CD14-positive monocyte (primary cell): ENCODE data around the gene AMIGO2. TPM values are rescaled to one million over a fixed set of nuclear protein-coding genes. Genes with fewer than 3 reads are reported as not detected.

ENCODE experiments used
- DNase-seq, 3 donors: peaks; one replicate each; pipeline ENCODE4 v3.0.0-alpha.2; 2011 to 2022
- H2AFZ ChIP-seq: 2 replicates; pipeline ENCODE4 v1.6.0; 2012; ENCODE audit warnings: mild to moderate bottlenecking, low read depth, low read length, inconsistent platforms; ENCODE audit not compliant: insufficient read depth, poor library complexity, severe bottlenecking
- H3K27ac ChIP-seq, 2 donors: 1 replicate in 1 of 2; 2 replicates in 1 of 2; pipeline ENCODE4 v1.5.1; 2012 to 2013; ENCODE audit warnings: low read length in 2 of 2, control low read depth in 1 of 2, inconsistent platforms in 1 of 2, low read depth in 1 of 2, mild to moderate bottlenecking in 1 of 2
- H3K27me3 ChIP-seq, 2 donors: one replicate each; pipeline versions ENCODE4 v1.6.0 to v1.6.1; 2011 to 2013; ENCODE audit warnings: low read length in 2 of 2; ENCODE audit not compliant: control insufficient read depth in 2 of 2, insufficient read depth in 2 of 2
- H3K36me3 ChIP-seq, 2 donors: replicated peaks in 1 of 2; 1 replicate in 1 of 2; 2 replicates in 1 of 2; pipeline versions ENCODE4 v1.5.1 to v1.6.1; 2012 to 2013; ENCODE audit warnings: low read length in 2 of 2, control low read depth in 1 of 2, inconsistent platforms in 1 of 2, mild to moderate bottlenecking in 1 of 2; ENCODE audit not compliant: insufficient read depth in 2 of 2, control insufficient read depth in 1 of 2
- H3K4me1 ChIP-seq, 2 donors: 1 replicate in 1 of 2; 2 replicates in 1 of 2; pipeline versions ENCODE4 v1.5.1 to v1.6.1; 2012 to 2013; ENCODE audit warnings: low read length in 2 of 2, control low read depth in 1 of 2, inconsistent platforms in 1 of 2, mild to moderate bottlenecking in 1 of 2, moderate library complexity in 1 of 2; ENCODE audit not compliant: insufficient read depth in 2 of 2, control insufficient read depth in 1 of 2
- H3K4me2 ChIP-seq: replicated peaks from 2 replicates; pipeline ENCODE3; 2012; ENCODE audit warnings: low read length, moderate library complexity, mild to moderate bottlenecking; ENCODE audit not compliant: poor library complexity, severe bottlenecking; ENCODE audit errors: extremely low read depth
- H3K4me3 ChIP-seq, 3 experiments: fragments of 200-600 bp in 1 of 3; sonication (generic) in 1 of 3; replicated peaks in 1 of 3; 1 replicate in 2 of 3; 2 replicates in 1 of 3; pipeline ENCODE4 v1.5.1; 2011 to 2013; ENCODE audit warnings: low read length in 3 of 3, mild to moderate bottlenecking in 3 of 3, control low read depth in 2 of 3, low read depth in 2 of 3, inconsistent platforms in 1 of 3, moderate library complexity in 1 of 3
- H3K79me2 ChIP-seq: 2 replicates; pipeline ENCODE4 v1.6.0; 2012; ENCODE audit warnings: mild to moderate bottlenecking, control low read depth, inconsistent platforms, low read length, moderate library complexity; ENCODE audit not compliant: insufficient read depth
- H3K9ac ChIP-seq: 2 replicates; pipeline ENCODE4 v1.6.0; 2017; ENCODE audit warnings: low read length, mild to moderate bottlenecking; ENCODE audit not compliant: insufficient read depth, poor library complexity, severe bottlenecking
- H3K9me3 ChIP-seq, 2 donors: replicated peaks in 1 of 2; 1 replicate in 1 of 2; 2 replicates in 1 of 2; pipeline versions ENCODE4 v1.5.1 to v1.6.1; 2012 to 2013; ENCODE audit warnings: low read length in 2 of 2, control low read depth in 1 of 2; ENCODE audit not compliant: control insufficient read depth in 1 of 2, insufficient read depth in 1 of 2
- H4K20me1 ChIP-seq: 2 replicates; pipeline ENCODE4 v1.6.0; 2012; ENCODE audit warnings: mild to moderate bottlenecking, low read length, control low read depth, moderate library complexity; ENCODE audit not compliant: insufficient read depth
- H3K27ac Mint-ChIP-seq, 7 donors: one replicate each; pipeline ENCODE4 v1.8.0; 2020; ENCODE audit warnings: mild to moderate bottlenecking in 7 of 7, mixed read lengths in 7 of 7, moderate library complexity in 6 of 7, inconsistent platforms in 2 of 7
- H3K27me3 Mint-ChIP-seq, 3 donors: one replicate each; pipeline ENCODE4 v1.8.0; 2021 to 2022; ENCODE audit warnings: low read depth in 3 of 3, mild to moderate bottlenecking in 3 of 3, mixed read lengths in 3 of 3, moderate library complexity in 3 of 3, inconsistent platforms in 1 of 3
- H3K36me3 Mint-ChIP-seq, 2 donors: one replicate each; pipeline ENCODE4 v1.8.0; 2020; ENCODE audit warnings: mixed read lengths in 2 of 2, inconsistent platforms in 1 of 2, mild to moderate bottlenecking in 1 of 2
- H3K4me1 Mint-ChIP-seq: one replicate; pipeline ENCODE4 v1.8.0; 2020; ENCODE audit warnings: mild to moderate bottlenecking, mixed read lengths
- H3K4me3 Mint-ChIP-seq, 2 donors: one replicate each; pipeline ENCODE4 v1.8.0; 2020; ENCODE audit warnings: mild to moderate bottlenecking in 2 of 2, mixed read lengths in 2 of 2, moderate library complexity in 1 of 2
- H3K9me3 Mint-ChIP-seq, 7 donors: one replicate each; pipeline ENCODE4 v1.8.0; 2020 to 2022; ENCODE audit warnings: mixed read lengths in 7 of 7, mild to moderate bottlenecking in 6 of 7, moderate library complexity in 6 of 7, inconsistent platforms in 2 of 7
- WGBS: methylation state at CpG from one replicate; pipeline ENCODE4 v1.1.5; 2013; ENCODE audit warnings: missing lambda C conversion rate; ENCODE audit not compliant: insufficient coverage; 5-methylcytosine and 5-hydroxymethylcytosine counted together
- intact Hi-C, 2 donors: fragments of 100-400 bp; cut with micrococcal nuclease; formaldehyde crosslinking; loops; one replicate each; pipeline versions ENCODE4 v1.15.0 to v1.15.1; 2023
- polyA plus RNA-seq, 3 donors: library from polyadenylated mRNA; depleted of rRNA in 1 of 3; unstranded in 2 of 3; stranded (reverse) in 1 of 3; fragments of 300-500 nt in 2 of 3; fragments of >200 nt in 1 of 3; fragmentation: Illumina TruSeq in 2 of 3; gene quantifications; 1 replicate in 2 of 3; 2 replicates in 1 of 3; pipeline ENCODE4 v1.2.3, GENCODE V29; 2012 to 2021
- TF ChIP-seq, protein P1 (sequence below): fragments of 200-600 bp; IDR thresholded peaks from one replicate; pipeline ENCODE4 v1.8.0; 2022; ENCODE audit warnings: antibody characterized with exemption, mild to moderate bottlenecking

Gene AMIGO2
- polyA plus RNA-seq, 3 donors, result 0.14 to 0.77 (median 0.21) TPM

DNA sequence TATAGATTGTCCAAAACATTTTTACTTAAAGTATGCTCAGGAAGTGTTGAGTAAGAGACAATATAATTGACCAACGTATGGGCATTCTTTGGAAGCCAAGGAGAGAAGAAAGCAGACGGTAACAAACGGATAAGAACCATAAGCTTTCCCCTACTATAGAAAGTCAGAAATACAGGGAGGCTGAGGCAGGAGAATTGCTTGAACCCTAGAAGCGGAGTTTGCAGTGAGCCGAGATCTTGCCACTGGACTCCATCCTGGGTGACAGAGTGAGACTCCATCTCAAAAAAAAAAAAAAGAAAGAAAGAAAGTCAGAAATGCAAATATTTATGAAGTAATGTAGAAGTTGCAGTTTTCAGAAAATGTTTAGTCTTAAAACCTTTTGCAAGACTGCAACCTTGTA is 51.6 kb downstream of the AMIGO2 start:
- no peaks in the 10 kb centered on the region for H3K4me1 ChIP-seq
- Mint-ChIP-seq H3K4me1 (no peaks in the 10 kb centered on the region), H3K9me3 (peaks cover 0 to 2% (median 0%) of the 10 kb centered on the region in 7 donors), H3K27ac (no peak overlapping the region), H3K27me3 (peaks cover 2 to 7% (median 3%) of the 10 kb centered on the region in 3 donors), H3K4me3 (no peak overlapping the region), H3K36me3 (no peaks in the 10 kb centered on the region)
- H3K4me2 ChIP-seq, result no peak overlapping the region
- H4K20me1 ChIP-seq, result no peaks in the 10 kb centered on the region
- H3K9ac ChIP-seq, result no peak overlapping the region
- H3K4me3 ChIP-seq, result no peak overlapping the region
- intact Hi-C loops, result loop anchor here in 1 of 2 donors (10.0 kb wide), 1 partner anchor 903 kb away; no protein-coding TSS in a partner anchor
- H3K36me3 ChIP-seq, result no peaks in the 10 kb centered on the region
- H3K79me2 ChIP-seq, result no peaks in the 10 kb centered on the region
- no peak for DNase-seq
- H2AFZ ChIP-seq, result no peak overlapping the region
- no peak overlapping the region for H3K27ac ChIP-seq
- WGBS, result no CpG with 5 or more reads among the region's 5 CpGs
- no peaks in the 10 kb centered on the region for H3K9me3 ChIP-seq
- no peaks in the 10 kb centered on the region for H3K27me3 ChIP-seq
- TF ChIP-seq, protein P1, sequence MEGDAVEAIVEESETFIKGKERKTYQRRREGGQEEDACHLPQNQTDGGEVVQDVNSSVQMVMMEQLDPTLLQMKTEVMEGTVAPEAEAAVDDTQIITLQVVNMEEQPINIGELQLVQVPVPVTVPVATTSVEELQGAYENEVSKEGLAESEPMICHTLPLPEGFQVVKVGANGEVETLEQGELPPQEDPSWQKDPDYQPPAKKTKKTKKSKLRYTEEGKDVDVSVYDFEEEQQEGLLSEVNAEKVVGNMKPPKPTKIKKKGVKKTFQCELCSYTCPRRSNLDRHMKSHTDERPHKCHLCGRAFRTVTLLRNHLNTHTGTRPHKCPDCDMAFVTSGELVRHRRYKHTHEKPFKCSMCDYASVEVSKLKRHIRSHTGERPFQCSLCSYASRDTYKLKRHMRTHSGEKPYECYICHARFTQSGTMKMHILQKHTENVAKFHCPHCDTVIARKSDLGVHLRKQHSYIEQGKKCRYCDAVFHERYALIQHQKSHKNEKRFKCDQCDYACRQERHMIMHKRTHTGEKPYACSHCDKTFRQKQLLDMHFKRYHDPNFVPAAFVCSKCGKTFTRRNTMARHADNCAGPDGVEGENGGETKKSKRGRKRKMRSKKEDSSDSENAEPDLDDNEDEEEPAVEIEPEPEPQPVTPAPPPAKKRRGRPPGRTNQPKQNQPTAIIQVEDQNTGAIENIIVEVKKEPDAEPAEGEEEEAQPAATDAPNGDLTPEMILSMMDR, result no peak

Other genes with a start within 250 kb of the AMIGO2 start
- gene PCED1B, start 338 bp downstream of the AMIGO2 start, polyA plus RNA-seq, result under 1 TPM in 2 of 3 donors, not detected in 1; 0.10 to 0.65 TPM